ENCODE results near the gene P4HB.

P4HB gene

GRCh38 chr17:81837641-81838040 lies 22.7 kb downstream of the P4HB start:
- Mint-ChIP-seq H3K4me3 (no peak overlapping the region), H3K36me3 (no peaks in the 10 kb centered on the region), H3K27ac (no peak overlapping the region), H3K9me3 (ENCODE audit: low read depth) (no peaks in the 10 kb centered on the region), H3K4me1 (ENCODE audit: low read depth) (peaks cover 3% of the 10 kb centered on the region), H3K27me3 (no peaks in the 10 kb centered on the region)

GRCh38 chr17:81834831-81835267 lies 25.5 kb downstream of the P4HB start, which contains the start of gene PPP1R27:
TSS of gene PPP1R27 (minus strand) at chr17:81835050. CDS start at chr17:81834953, 97 bp downstream.
- no peaks in the 10 kb centered on the region for H3K9me3 Mint-ChIP-seq (ENCODE audit: low read depth)
- H3K4me1 Mint-ChIP-seq (ENCODE audit: low read depth): peaks cover 16% of the 10 kb centered on the region
- no peaks in the 10 kb centered on the region for H3K36me3 Mint-ChIP-seq
- peak within 1 kb of the TSS; percentile 89 for H3K27ac Mint-ChIP-seq
- peak within 1 kb of the TSS; percentile 87 for H3K4me3 Mint-ChIP-seq
- H3K27me3 Mint-ChIP-seq: no peaks in the 10 kb centered on the region

GRCh38 chr17:81833921-81834830 lies 26.2 kb downstream of the P4HB start:
- Mint-ChIP-seq H3K4me3 (peak overlapping the region; percentile 87), H3K27me3 (no peaks in the 10 kb centered on the region), H3K4me1 (ENCODE audit: low read depth) (peaks cover 19% of the 10 kb centered on the region), H3K9me3 (ENCODE audit: low read depth) (no peaks in the 10 kb centered on the region), H3K36me3 (no peaks in the 10 kb centered on the region), H3K27ac (peak overlapping the region; percentile 89)

- peak within 1 kb of the TSS; percentile 96 for H3K4me3 Mint-ChIP-seq
- H3K9me3 Mint-ChIP-seq (ENCODE audit: low read depth): no peaks in the 10 kb centered on the region
- no peaks in the 10 kb centered on the region for H3K27me3 Mint-ChIP-seq
- peak within 1 kb of the TSS; percentile 94 for H3K27ac Mint-ChIP-seq
- peaks cover 19% of the 10 kb centered on the region for H3K4me1 Mint-ChIP-seq (ENCODE audit: low read depth)
- no peaks in the 10 kb centered on the region for H3K36me3 Mint-ChIP-seq
These were observed 27.0 kb downstream of the P4HB start, which contains the start of gene MCRIP1 for GRCh38 chr17:81833160-81833920. TSS of gene MCRIP1 (minus strand) at chr17:81833291. CDS start at chr17:81824506, 8,785 bp downstream.

GRCh38 chr17:81832608-81833159 lies 27.7 kb downstream of the P4HB start:
- H3K36me3 Mint-ChIP-seq: no peaks in the 10 kb centered on the region
- no peaks in the 10 kb centered on the region for H3K27me3 Mint-ChIP-seq
- H3K4me3 Mint-ChIP-seq: peak overlapping the region; percentile 96
- no peaks in the 10 kb centered on the region for H3K9me3 Mint-ChIP-seq (ENCODE audit: low read depth)
- peak overlapping the region; percentile 94 for H3K27ac Mint-ChIP-seq
- H3K4me1 Mint-ChIP-seq (ENCODE audit: low read depth): peaks cover 19% of the 10 kb centered on the region

- Mint-ChIP-seq H3K4me3 (peak overlapping the region; percentile 96), H3K9me3 (ENCODE audit: low read depth) (no peaks in the 10 kb centered on the region), H3K4me1 (ENCODE audit: low read depth) (peaks cover 19% of the 10 kb centered on the region), H3K27ac (peak overlapping the region; percentile 94), H3K27me3 (no peaks in the 10 kb centered on the region), H3K36me3 (no peaks in the 10 kb centered on the region)
These were observed 28.3 kb downstream of the P4HB start for GRCh38 chr17:81831957-81832607.

GRCh38 chr17:81831563-81831956 lies 28.8 kb downstream of the P4HB start:
- Mint-ChIP-seq H3K4me3 (peak overlapping the region; percentile 96), H3K4me1 (ENCODE audit: low read depth) (peaks cover 19% of the 10 kb centered on the region), H3K9me3 (ENCODE audit: low read depth) (no peaks in the 10 kb centered on the region), H3K27ac (peak overlapping the region; percentile 94), H3K36me3 (no peaks in the 10 kb centered on the region), H3K27me3 (no peaks in the 10 kb centered on the region)

- no peaks in the 10 kb centered on the region for H3K27me3 Mint-ChIP-seq
- no peak overlapping the region for H3K27ac Mint-ChIP-seq
- H3K36me3 Mint-ChIP-seq: no peaks in the 10 kb centered on the region
- no peaks in the 10 kb centered on the region for H3K9me3 Mint-ChIP-seq (ENCODE audit: low read depth)
- H3K4me3 Mint-ChIP-seq: peak overlapping the region; percentile 10
- H3K4me1 Mint-ChIP-seq (ENCODE audit: low read depth): peaks cover 19% of the 10 kb centered on the region
These were observed 30.5 kb downstream of the P4HB start for GRCh38 chr17:81829858-81830257.

GRCh38 chr17:81828656-81829055 lies 31.7 kb downstream of the P4HB start:
- H3K4me1 Mint-ChIP-seq (ENCODE audit: low read depth): peaks cover 17% of the 10 kb centered on the region
- H3K27ac Mint-ChIP-seq: no peak overlapping the region

GRCh38 chr17:81825841-81826466 lies 34.4 kb downstream of the P4HB start:
- H3K27me3 Mint-ChIP-seq: no peaks in the 10 kb centered on the region
- no peak overlapping the region for H3K27ac Mint-ChIP-seq
- H3K4me3 Mint-ChIP-seq: no peak overlapping the region
- H3K36me3 Mint-ChIP-seq: peaks cover 2% of the 10 kb centered on the region
- peaks cover 2% of the 10 kb centered on the region for H3K4me1 Mint-ChIP-seq (ENCODE audit: low read depth)
- no peaks in the 10 kb centered on the region for H3K9me3 Mint-ChIP-seq (ENCODE audit: low read depth)

More at GRCh38 chr17:81828656-81829055, 31.7 kb downstream of the P4HB start:
- Mint-ChIP-seq H3K4me3 (no peak overlapping the region), H3K9me3 (ENCODE audit: low read depth) (no peaks in the 10 kb centered on the region), H3K36me3 (peaks cover under 1% of the 10 kb centered on the region), H3K27me3 (no peaks in the 10 kb centered on the region)

- peaks cover 2% of the 10 kb centered on the region for H3K36me3 Mint-ChIP-seq
- H3K4me3 Mint-ChIP-seq: no peak overlapping the region
- H3K27ac Mint-ChIP-seq: no peak overlapping the region
- peaks cover under 1% of the 10 kb centered on the region for H3K4me1 Mint-ChIP-seq (ENCODE audit: low read depth)
- H3K27me3 Mint-ChIP-seq: no peaks in the 10 kb centered on the region
- no peaks in the 10 kb centered on the region for H3K9me3 Mint-ChIP-seq (ENCODE audit: low read depth)
These were observed 35.7 kb downstream of the P4HB start for GRCh38 chr17:81824595-81824994.

GRCh38 chr17:81823820-81824550 lies 36.4 kb downstream of the P4HB start:
- H3K27me3 Mint-ChIP-seq: no peaks in the 10 kb centered on the region
- H3K4me3 Mint-ChIP-seq: no peak overlapping the region
- no peaks in the 10 kb centered on the region for H3K9me3 Mint-ChIP-seq (ENCODE audit: low read depth)
- H3K36me3 Mint-ChIP-seq: peaks cover 2% of the 10 kb centered on the region
- H3K4me1 Mint-ChIP-seq (ENCODE audit: low read depth): no peaks in the 10 kb centered on the region
- H3K27ac Mint-ChIP-seq: no peak overlapping the region

GRCh38 chr17:81822996-81823819 lies 37.1 kb downstream of the P4HB start:
- H3K27ac Mint-ChIP-seq: no peak overlapping the region

More at GRCh38 chr17:81822996-81823819, 37.1 kb downstream of the P4HB start:
- Mint-ChIP-seq H3K4me1 (ENCODE audit: low read depth) (no peaks in the 10 kb centered on the region), H3K36me3 (peaks cover 2% of the 10 kb centered on the region), H3K4me3 (no peak overlapping the region), H3K27me3 (peaks cover 2% of the 10 kb centered on the region), H3K9me3 (ENCODE audit: low read depth) (no peaks in the 10 kb centered on the region)
